H1 (cell line): ENCODE results near the gene LRRC61. TPM values are rescaled to one million over a fixed set of nuclear protein-coding genes. Genes with fewer than 3 reads are reported as not detected.
"Not testable (repeated sequence)": the region's sequence is repeated elsewhere in the genome, so short reads cannot be mapped to it uniquely, and the experiment has no call there.

Experiments
- CTCF ChIA-PET: fragments of 300-600 bp; sonication (Branson Sonifier 250); formaldehyde crosslinking; loops from one replicate; lab custom pipeline; 2021; ENCODE audit not compliant: partially characterized antibody; lab: Charles Lee
- POLR2A ChIA-PET: fragments of 300-600 bp; sonication (Branson Sonifier 250); formaldehyde crosslinking; loops from one replicate; lab custom pipeline; 2021; ENCODE audit warnings: inconsistent platforms; ENCODE audit not compliant: partially characterized antibody; lab: Charles Lee
- DNase-seq, 2 experiments: peaks; one replicate each; pipeline versions ENCODE4 v3.0.0 to v3.0.0-alpha.2; 2010 to 2022; ENCODE audit warnings: low spot score in 2 of 2, low read depth in 1 of 2, mixed read lengths in 1 of 2
- FAIRE-seq: peaks from 2 replicates; lab custom pipeline; 2011; peaks lifted over from hg19 to GRCh38; lab: Jason Lieb, UNC
- H2AFZ ChIP-seq: 2 replicates; pipeline ENCODE4 v1.8.1; 2012; ENCODE audit warnings: low read length, inconsistent platforms
- H2AK5ac ChIP-seq: 2 replicates; pipeline ENCODE4 v1.6.1; 2013; ENCODE audit warnings: low read depth, low read length
- H2BK120ac ChIP-seq: replicated peaks from 2 replicates; pipeline ENCODE3; 2013; ENCODE audit warnings: low read depth, low read length, inconsistent platforms
- H2BK12ac ChIP-seq: 2 replicates; pipeline ENCODE4 v1.6.1; 2013; ENCODE audit warnings: low read depth, low read length
- H2BK15ac ChIP-seq: 2 replicates; pipeline ENCODE4 v1.6.1; 2013; ENCODE audit warnings: low read length
- H2BK20ac ChIP-seq: 2 replicates; pipeline ENCODE4 v1.6.1; 2013; ENCODE audit warnings: low read length
- H2BK5ac ChIP-seq: 2 replicates; pipeline ENCODE4 v1.6.1; 2013; ENCODE audit warnings: low read depth, low read length
- H3K14ac ChIP-seq: 2 replicates; pipeline ENCODE4 v1.6.1; 2013; ENCODE audit warnings: inconsistent platforms; ENCODE audit not compliant: insufficient read length
- H3K18ac ChIP-seq: 2 replicates; pipeline ENCODE4 v1.6.1; 2013; ENCODE audit warnings: low read length; ENCODE audit errors: extremely low read depth
- H3K23ac ChIP-seq: 2 replicates; pipeline ENCODE4 v1.6.1; 2013; ENCODE audit warnings: inconsistent platforms; ENCODE audit not compliant: insufficient read length
- H3K23me2 ChIP-seq: 2 replicates; pipeline ENCODE4 v1.6.1; 2013; ENCODE audit warnings: low read depth, low read length
- H3K27ac ChIP-seq: 2 replicates; pipeline ENCODE4 v1.6.1; 2011; ENCODE audit warnings: low read depth, low read length, inconsistent platforms
- H3K27me3 ChIP-seq, 4 experiments: replicated peaks in 1 of 4; 1 replicate in 1 of 4; 2 replicates in 3 of 4; pipeline versions ENCODE4 v1.6.1 to v1.8.1; 2011 to 2013; ENCODE audit warnings: low read length in 3 of 4, mild to moderate bottlenecking in 3 of 4, inconsistent platforms in 2 of 4, mixed read lengths in 2 of 4, moderate library complexity in 1 of 4; ENCODE audit not compliant: control insufficient read depth in 3 of 4, insufficient read depth in 3 of 4; ENCODE audit errors: extremely low read depth in 1 of 4
- H3K36me3 ChIP-seq, 4 experiments: 2 replicates each; pipeline versions ENCODE4 v1.6.1 to v1.8.1; 2011 to 2013; ENCODE audit warnings: mild to moderate bottlenecking in 4 of 4, low read length in 3 of 4, moderate library complexity in 2 of 4, control low read depth in 1 of 4, inconsistent platforms in 1 of 4; ENCODE audit not compliant: insufficient read depth in 4 of 4, control insufficient read depth in 2 of 4
- H3K4ac ChIP-seq: replicated peaks from 2 replicates; pipeline ENCODE3; 2013; ENCODE audit warnings: low read length, low read depth, mixed read lengths, inconsistent platforms; ENCODE audit not compliant: insufficient read length
- H3K4me1 ChIP-seq, 4 experiments: replicated peaks in 1 of 4; 1 replicate in 1 of 4; 2 replicates in 3 of 4; pipeline versions ENCODE4 v1.6.1 to v1.8.1; 2011 to 2013; ENCODE audit warnings: low read length in 3 of 4, inconsistent platforms in 2 of 4, mixed read lengths in 1 of 4; ENCODE audit not compliant: insufficient read depth in 4 of 4, control insufficient read depth in 3 of 4
- H3K4me2 ChIP-seq, 2 experiments: 2 replicates each; pipeline versions ENCODE4 v1.6.1 to v1.8.1; 2011 to 2013; ENCODE audit warnings: low read depth in 2 of 2, low read length in 2 of 2, control low read depth in 1 of 2, inconsistent platforms in 1 of 2, mild to moderate bottlenecking in 1 of 2; ENCODE audit not compliant: insufficient read depth in 1 of 2
- H3K4me3 ChIP-seq, 4 experiments: fragments of 200-600, 300-600 bp in 1 of 4; sonication (generic), shearing (Covaris generic), sonication (Bioruptor Twin) in 1 of 4; 2 replicates each; pipeline versions ENCODE4 v1.5.1 to v1.8.1; 2011 to 2016; ENCODE audit warnings: low read length in 4 of 4, low read depth in 3 of 4, control low read depth in 2 of 4, inconsistent platforms in 2 of 4, mild to moderate bottlenecking in 2 of 4, mixed read lengths in 1 of 4, moderate library complexity in 1 of 4; ENCODE audit not compliant: insufficient read depth in 2 of 4; ENCODE audit errors: extremely low read depth in 1 of 4
- H3K56ac ChIP-seq: replicated peaks from 2 replicates; pipeline ENCODE3; 2013; ENCODE audit warnings: low read depth, mild to moderate bottlenecking, mixed read lengths, low read length, inconsistent platforms; ENCODE audit not compliant: insufficient read length
- H3K79me1 ChIP-seq: 2 replicates; pipeline ENCODE4 v1.6.1; 2013; ENCODE audit warnings: low read depth, low read length, control low read depth
- H3K79me2 ChIP-seq, 2 experiments: 2 replicates each; pipeline versions ENCODE4 v1.6.1 to v1.8.1; 2012 to 2013; ENCODE audit warnings: low read length in 2 of 2, mild to moderate bottlenecking in 2 of 2, inconsistent platforms in 1 of 2; ENCODE audit not compliant: insufficient read depth in 2 of 2, control insufficient read depth in 1 of 2
- H3K9ac ChIP-seq, 4 experiments: replicated peaks in 1 of 4; 1 replicate in 1 of 4; 2 replicates in 3 of 4; pipeline versions ENCODE4 v1.6.1 to v1.8.1; 2011 to 2013; ENCODE audit warnings: low read depth in 3 of 4, low read length in 3 of 4, control low read depth in 2 of 4, mild to moderate bottlenecking in 2 of 4, moderate library complexity in 2 of 4, inconsistent platforms in 1 of 4; ENCODE audit errors: extremely low read depth in 1 of 4
- H3K9me3 ChIP-seq, 2 experiments: 2 replicates each; pipeline versions ENCODE4 v1.6.1 to v1.8.1; 2012 to 2013; ENCODE audit warnings: mild to moderate bottlenecking in 2 of 2, moderate library complexity in 2 of 2, control low read depth in 1 of 2, inconsistent platforms in 1 of 2, low read depth in 1 of 2, low read length in 1 of 2, mixed read lengths in 1 of 2; ENCODE audit not compliant: insufficient read depth in 2 of 2
- H4K20me1 ChIP-seq, 2 experiments: replicated peaks in 1 of 2; 2 replicates each; pipeline versions ENCODE3 to v1.8.1; 2011 to 2013; ENCODE audit warnings: inconsistent platforms in 2 of 2, low read length in 2 of 2, mild to moderate bottlenecking in 1 of 2; ENCODE audit not compliant: insufficient read depth in 2 of 2, control insufficient read depth in 1 of 2
- H4K5ac ChIP-seq: 2 replicates; pipeline ENCODE4 v1.6.1; 2013; ENCODE audit warnings: low read length, low read depth, mixed read lengths, inconsistent platforms; ENCODE audit not compliant: insufficient read length
- H4K8ac ChIP-seq: 2 replicates; pipeline ENCODE4 v1.8.0; 2013; ENCODE audit warnings: mild to moderate bottlenecking, moderate library complexity, low read length, inconsistent platforms; ENCODE audit not compliant: insufficient read depth; ENCODE audit errors: extremely low read depth
- H4K91ac ChIP-seq: replicated peaks from 2 replicates; pipeline ENCODE3; 2013; ENCODE audit warnings: low read length, mixed read lengths, inconsistent platforms; ENCODE audit not compliant: insufficient read length
- WGBS, 2 experiments: shearing (Covaris generic) in 1 of 2; methylation state at CpG; one replicate each; pipeline versions ENCODE4 v1.1.6 to v1.1.7; 2013 to 2015; ENCODE audit warnings: low lambda C conversion rate in 2 of 2, mixed read lengths in 2 of 2, inconsistent platforms in 1 of 2, low coverage in 1 of 2, missing lambda C conversion rate in 1 of 2; ENCODE audit not compliant: insufficient replicate concordance in 2 of 2, insufficient coverage in 1 of 2, insufficient read length in 1 of 2; ENCODE audit errors: extremely low coverage in 1 of 2, missing lambda C conversion rate in 1 of 2; 5-methylcytosine and 5-hydroxymethylcytosine counted together
- polyA plus RNA-seq, 7 experiments: library from polyadenylated mRNA; depleted of rRNA in 3 of 7; stranded (reverse) in 5 of 7; unstranded in 2 of 7; fragments of >200 nt in 5 of 7; fragments of 200-250 nt in 2 of 7; gene quantifications; 1 replicate in 5 of 7; 2 replicates in 1 of 7; 4 replicates in 1 of 7; pipeline versions ENCODE4 v1.2.1 to v1.2.3, GENCODE V29; 2011 to 2013; ENCODE audit warnings: missing spikeins in 2 of 7, mixed read lengths in 2 of 7
- total RNA-seq: library from RNA; stranded (reverse); fragmentation: NEBNext Ultra II Directional; extraction: Animal tissue kit (Norgen Biotek cat#: 25700); gene quantifications from 2 replicates; pipeline ENCODE4 v1.2.1, GENCODE V29; 2021

Gene LRRC61
- total and polyA plus RNA-seq, 2 of the 8 experiments (the other 6 are each of a cell fraction or from before 2014, with no cell fraction given), result 0.73 to 44.8 TPM

DNA sequence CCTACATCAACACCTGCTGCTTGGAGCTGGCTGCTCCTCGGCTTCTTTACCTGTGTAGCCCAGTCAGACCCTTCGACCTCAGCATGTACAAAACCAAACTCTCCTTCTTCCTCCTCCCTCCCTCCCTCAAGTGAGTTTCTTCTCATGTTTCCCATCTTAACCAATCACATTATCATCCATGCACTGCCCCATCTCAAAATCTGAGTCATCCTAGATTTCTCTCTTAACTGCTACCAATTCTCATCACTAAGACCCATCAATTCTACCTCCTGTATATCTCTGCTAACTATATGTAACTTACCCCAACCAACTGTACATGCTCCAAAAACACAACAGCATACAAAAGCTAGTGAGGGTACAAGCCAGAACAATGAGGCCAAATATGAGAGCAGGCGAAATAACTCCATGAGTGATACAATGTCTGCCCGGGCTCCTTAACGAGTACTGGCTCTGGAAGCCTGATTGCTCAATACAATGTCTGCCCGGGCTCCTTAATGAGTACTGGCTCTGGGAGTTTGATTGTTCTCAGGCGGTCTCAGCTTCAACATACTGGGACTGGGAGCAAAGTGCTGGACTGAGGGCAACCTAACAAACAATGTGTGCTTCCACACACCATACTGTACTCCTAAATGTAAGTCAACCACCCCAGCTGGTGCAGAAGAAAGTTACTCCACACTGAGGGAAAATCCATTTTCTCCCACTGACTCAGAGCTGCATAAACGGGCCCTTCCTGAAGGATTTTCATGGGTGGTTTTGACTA lies 18.5 kb upstream of the LRRC61 start:
- H3K79me1 ChIP-seq, H2BK20ac ChIP-seq, POLR2A ChIA-PET, H3K79me2 ChIP-seq, H2AFZ ChIP-seq, H3K9me3 ChIP-seq, H4K5ac ChIP-seq, H3K4me3 ChIP-seq, H3K27ac ChIP-seq, H3K36me3 ChIP-seq, H2BK12ac ChIP-seq, CTCF ChIA-PET, H3K4ac ChIP-seq, H3K23me2 ChIP-seq, H3K56ac ChIP-seq, H4K91ac ChIP-seq, H4K8ac ChIP-seq, H4K20me1 ChIP-seq, FAIRE-seq, DNase-seq, H3K18ac ChIP-seq, H3K4me2 ChIP-seq, H3K4me1 ChIP-seq, H3K27me3 ChIP-seq, H3K23ac ChIP-seq, H2BK15ac ChIP-seq, H2AK5ac ChIP-seq, H2BK5ac ChIP-seq, H3K9ac ChIP-seq, H2BK120ac ChIP-seq, H3K14ac ChIP-seq: not testable (repeated sequence)
- WGBS, 2 experiments, result 83% methylated on average over 7 of the region's 8 CpGs; no CpG with 5 or more reads in 1 of the 2 experiments
